ENCODE results near the gene ARMC2.

- TF ChIP-seq, protein P1, sequence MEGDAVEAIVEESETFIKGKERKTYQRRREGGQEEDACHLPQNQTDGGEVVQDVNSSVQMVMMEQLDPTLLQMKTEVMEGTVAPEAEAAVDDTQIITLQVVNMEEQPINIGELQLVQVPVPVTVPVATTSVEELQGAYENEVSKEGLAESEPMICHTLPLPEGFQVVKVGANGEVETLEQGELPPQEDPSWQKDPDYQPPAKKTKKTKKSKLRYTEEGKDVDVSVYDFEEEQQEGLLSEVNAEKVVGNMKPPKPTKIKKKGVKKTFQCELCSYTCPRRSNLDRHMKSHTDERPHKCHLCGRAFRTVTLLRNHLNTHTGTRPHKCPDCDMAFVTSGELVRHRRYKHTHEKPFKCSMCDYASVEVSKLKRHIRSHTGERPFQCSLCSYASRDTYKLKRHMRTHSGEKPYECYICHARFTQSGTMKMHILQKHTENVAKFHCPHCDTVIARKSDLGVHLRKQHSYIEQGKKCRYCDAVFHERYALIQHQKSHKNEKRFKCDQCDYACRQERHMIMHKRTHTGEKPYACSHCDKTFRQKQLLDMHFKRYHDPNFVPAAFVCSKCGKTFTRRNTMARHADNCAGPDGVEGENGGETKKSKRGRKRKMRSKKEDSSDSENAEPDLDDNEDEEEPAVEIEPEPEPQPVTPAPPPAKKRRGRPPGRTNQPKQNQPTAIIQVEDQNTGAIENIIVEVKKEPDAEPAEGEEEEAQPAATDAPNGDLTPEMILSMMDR (IDR thresholded peaks at IDR 0.05) = no peak
- TF ChIP-seq EZH2 (IDR thresholded peaks at IDR 0.05; ENCODE audit: borderline replicate concordance, insufficient read depth, low read depth, low read length, poor library complexity, severe bottlenecking) = no peak
Observed at GRCh38 chr6:109023356-109023925, 175.2 kb downstream of the ARMC2 start.

Measured in B cell (primary cell).